PFSK-1 (cell line): ENCODE measurements around the gene CTNNA3.

Source experiments
- REST ChIP-seq, 2 experiments: IDR thresholded peaks; 2 replicates each; pipeline versions ENCODE4 v1.6.1 to v1.8.0; 2011 to 2012; ENCODE audit warnings: low read depth in 2 of 2, low read length in 2 of 2, control low read depth in 1 of 2, inconsistent platforms in 1 of 2, mild to moderate bottlenecking in 1 of 2, moderate library complexity in 1 of 2; ENCODE audit not compliant: insufficient read depth in 1 of 2
- SIN3A ChIP-seq: IDR thresholded peaks from 2 replicates; pipeline ENCODE4 v1.6.1; 2012; ENCODE audit warnings: mild to moderate bottlenecking, low read length, moderate library complexity, borderline replicate concordance; ENCODE audit not compliant: insufficient read depth
- TAF1 ChIP-seq: IDR thresholded peaks from 2 replicates; pipeline ENCODE4 v1.6.1; 2012; ENCODE audit warnings: low read length, control low read depth, borderline replicate concordance; ENCODE audit not compliant: insufficient read depth

- TF ChIP-seq TAF1, result no peak
- no peak for TF ChIP-seq REST (IDR thresholded peaks at IDR 0.05; ENCODE audit: insufficient read depth in 1 of 2, low read depth in 2 of 2, low read length in 2 of 2)
- no peak for TF ChIP-seq SIN3A
Measured at GRCh38 chr10:67668448-67668847, 27.5 kb downstream of the CTNNA3 start.
